Sigmoid colon (tissue), 4 donors: Measurements from ENCODE around the gene TIGD6.

ENCODE experiments used
- CTCF ChIP-seq, 4 experiments: fragments of 450-650 bp in 3 of 4; fragments of 200-600 bp in 1 of 4; IDR thresholded peaks; one replicate each; pipeline ENCODE4 v1.5.1; 2016 to 2019; ENCODE audit warnings: antibody characterized with exemption in 4 of 4, mild to moderate bottlenecking in 3 of 4, moderate library complexity in 2 of 4
- POLR2AphosphoS5 ChIP-seq, 4 donors: sonication (generic); formaldehyde crosslinking; IDR thresholded peaks; one replicate each; pipeline ENCODE4 v1.6.1; 2017; ENCODE audit warnings: antibody characterized with exemption in 4 of 4

GRCh38 chr5:150000256-150000989 lies at the start of gene TIGD6, which contains the start of gene HMGXB3:
- TF ChIP-seq POLR2AphosphoS5 (IDR thresholded peaks at IDR 0.05), result peak; percentile 84 to 95 (median 92)
- TF ChIP-seq CTCF (IDR thresholded peaks at IDR 0.05), result no peak
